Right atrium auricular region (tissue), 2 donors: ENCODE results near the gene SWT1. TPM values are rescaled to one million over a fixed set of nuclear protein-coding genes. Genes with fewer than 3 reads are reported as not detected.

Source experiments
- DNase-seq: peaks from one replicate; pipeline ENCODE4 v3.0.0-alpha.2; 2019; ENCODE audit warnings: low spot score
- H3K27ac ChIP-seq, 2 donors: fragments of 200-600 bp; sonication (generic); 1 replicate in 1 of 2; 2 replicates in 1 of 2; pipeline ENCODE4 v1.5.1; 2016 to 2019
- H3K27me3 ChIP-seq, 2 donors: fragments of 200-600 bp; sonication (generic); one replicate each; pipeline versions ENCODE4 v1.5.1 to v1.6.0; 2017 to 2019
- H3K36me3 ChIP-seq: fragments of 200-600 bp; sonication (generic); one replicate; pipeline ENCODE4 v1.5.1; 2016
- H3K4me1 ChIP-seq, 2 donors: fragments of 200-600 bp; sonication (generic); one replicate each; pipeline versions ENCODE4 v1.5.1 to v1.6.0; 2017 to 2019
- H3K4me3 ChIP-seq, 2 donors: fragments of 200-600 bp; sonication (generic); 1 replicate in 1 of 2; 2 replicates in 1 of 2; pipeline ENCODE4 v1.5.1; 2017 to 2019; ENCODE audit warnings: mild to moderate bottlenecking in 1 of 2, moderate library complexity in 1 of 2
- H3K9me3 ChIP-seq, 2 donors: fragments of 200-600 bp; sonication (generic); one replicate each; pipeline ENCODE4 v1.5.1; 2019
- total RNA-seq, 2 donors: library from RNA; depleted of rRNA; stranded (reverse); fragments of >200 nt; gene quantifications; one replicate each; pipeline ENCODE4 v1.1.0, GENCODE V29; 2016
- TF ChIP-seq, protein P1 (sequence below), 2 donors: fragments of 200-600 bp; sonication (generic); IDR thresholded peaks; one replicate each; pipeline ENCODE4 v1.5.1; 2019; ENCODE audit warnings: antibody characterized with exemption in 2 of 2

SWT1 gene
- total RNA-seq, 2 donors from 2014 or later = 4.9 to 6.2 TPM

DNA sequence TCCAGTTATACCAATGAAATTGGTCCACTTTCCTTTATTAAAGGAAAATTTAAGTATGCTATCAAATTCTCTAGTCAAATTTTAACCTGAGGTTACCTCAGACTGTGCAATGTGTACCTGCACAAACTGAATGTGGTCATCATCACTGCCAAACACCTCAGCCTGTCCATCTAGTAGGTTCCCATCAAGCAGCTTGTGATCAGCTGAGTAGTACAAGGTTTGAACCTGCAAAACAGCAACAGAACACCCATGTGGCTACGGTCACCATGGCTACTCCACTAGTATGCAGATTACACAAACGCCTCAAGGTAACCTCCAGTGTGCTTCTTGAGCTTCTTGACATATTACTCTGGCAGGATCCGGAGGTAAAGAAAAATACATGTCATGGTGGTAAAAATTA, 148.5 kb downstream of the SWT1 start:
- Histone ChIP-seq H3K27ac (no peak overlapping the region), H3K9me3 (no peaks in the 10 kb centered on the region), H3K27me3 (no peaks in the 10 kb centered on the region), H3K4me1 (peaks cover 0 to 12% of the 10 kb centered on the region in 2 donors), H3K4me3 (no peak overlapping the region), H3K36me3 (peaks cover 83% of the 10 kb centered on the region)
- TF ChIP-seq, protein P1, sequence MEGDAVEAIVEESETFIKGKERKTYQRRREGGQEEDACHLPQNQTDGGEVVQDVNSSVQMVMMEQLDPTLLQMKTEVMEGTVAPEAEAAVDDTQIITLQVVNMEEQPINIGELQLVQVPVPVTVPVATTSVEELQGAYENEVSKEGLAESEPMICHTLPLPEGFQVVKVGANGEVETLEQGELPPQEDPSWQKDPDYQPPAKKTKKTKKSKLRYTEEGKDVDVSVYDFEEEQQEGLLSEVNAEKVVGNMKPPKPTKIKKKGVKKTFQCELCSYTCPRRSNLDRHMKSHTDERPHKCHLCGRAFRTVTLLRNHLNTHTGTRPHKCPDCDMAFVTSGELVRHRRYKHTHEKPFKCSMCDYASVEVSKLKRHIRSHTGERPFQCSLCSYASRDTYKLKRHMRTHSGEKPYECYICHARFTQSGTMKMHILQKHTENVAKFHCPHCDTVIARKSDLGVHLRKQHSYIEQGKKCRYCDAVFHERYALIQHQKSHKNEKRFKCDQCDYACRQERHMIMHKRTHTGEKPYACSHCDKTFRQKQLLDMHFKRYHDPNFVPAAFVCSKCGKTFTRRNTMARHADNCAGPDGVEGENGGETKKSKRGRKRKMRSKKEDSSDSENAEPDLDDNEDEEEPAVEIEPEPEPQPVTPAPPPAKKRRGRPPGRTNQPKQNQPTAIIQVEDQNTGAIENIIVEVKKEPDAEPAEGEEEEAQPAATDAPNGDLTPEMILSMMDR (IDR thresholded peaks at IDR 0.05) = no peak
- DNase-seq = no peak

DNA sequence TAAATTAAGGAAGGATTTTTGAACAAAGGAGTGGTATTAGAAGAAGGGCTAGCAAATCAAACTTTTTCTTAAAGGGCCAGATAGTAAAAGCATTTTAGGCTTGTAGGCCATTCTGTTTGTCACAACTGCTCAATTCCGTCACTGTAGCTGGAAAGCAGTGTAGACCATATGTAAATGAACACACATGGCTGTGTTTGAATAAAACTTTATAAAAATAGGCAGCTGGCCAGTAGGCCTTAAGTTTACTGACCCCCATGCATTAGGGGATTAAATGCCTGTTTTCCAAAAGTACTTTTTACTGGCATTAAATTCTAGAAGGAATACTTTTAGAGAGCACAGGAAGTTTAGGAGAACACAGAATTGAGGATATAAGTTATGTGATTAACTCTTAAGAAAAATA, 151.2 kb downstream of the SWT1 start:
- H3K27ac ChIP-seq = no peak overlapping the region
- DNase-seq = no peak
- no peaks in the 10 kb centered on the region for H3K9me3 ChIP-seq
- peaks cover 69% of the 10 kb centered on the region for H3K36me3 ChIP-seq
- TF ChIP-seq, protein P1 (IDR thresholded peaks at IDR 0.05) = no peak
- H3K4me1 ChIP-seq = peaks cover 0 to 32% of the 10 kb centered on the region in 2 donors
- no peaks in the 10 kb centered on the region for H3K27me3 ChIP-seq
- no peak overlapping the region for H3K4me3 ChIP-seq

DNA sequence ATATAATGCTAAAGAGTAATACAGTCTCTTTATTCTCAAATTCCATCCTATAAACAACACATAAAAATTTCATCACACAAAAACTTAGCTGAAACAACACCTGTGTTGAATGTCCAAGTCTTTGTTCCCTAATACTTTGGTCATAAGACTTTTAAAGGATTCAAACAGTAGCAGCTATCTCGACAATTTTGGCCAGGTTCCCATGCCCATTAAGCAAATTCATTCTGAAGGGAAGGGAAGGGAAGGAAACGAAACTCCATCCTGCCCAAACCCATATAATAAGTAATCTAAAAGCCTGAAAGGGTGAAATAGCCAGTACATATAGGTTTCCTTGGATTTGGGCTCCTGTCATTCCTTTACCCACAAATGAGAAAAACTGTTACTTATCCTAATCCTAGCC, 152.6 kb downstream of the SWT1 start:
- Histone ChIP-seq H3K4me3 (no peak overlapping the region), H3K27ac (no peak overlapping the region), H3K27me3 (no peaks in the 10 kb centered on the region), H3K4me1 (peaks cover 0 to 47% of the 10 kb centered on the region in 2 donors), H3K9me3 (no peaks in the 10 kb centered on the region), H3K36me3 (peaks cover 55% of the 10 kb centered on the region)
- DNase-seq = no peak
- TF ChIP-seq, protein P1 (IDR thresholded peaks at IDR 0.05) = no peak

DNA sequence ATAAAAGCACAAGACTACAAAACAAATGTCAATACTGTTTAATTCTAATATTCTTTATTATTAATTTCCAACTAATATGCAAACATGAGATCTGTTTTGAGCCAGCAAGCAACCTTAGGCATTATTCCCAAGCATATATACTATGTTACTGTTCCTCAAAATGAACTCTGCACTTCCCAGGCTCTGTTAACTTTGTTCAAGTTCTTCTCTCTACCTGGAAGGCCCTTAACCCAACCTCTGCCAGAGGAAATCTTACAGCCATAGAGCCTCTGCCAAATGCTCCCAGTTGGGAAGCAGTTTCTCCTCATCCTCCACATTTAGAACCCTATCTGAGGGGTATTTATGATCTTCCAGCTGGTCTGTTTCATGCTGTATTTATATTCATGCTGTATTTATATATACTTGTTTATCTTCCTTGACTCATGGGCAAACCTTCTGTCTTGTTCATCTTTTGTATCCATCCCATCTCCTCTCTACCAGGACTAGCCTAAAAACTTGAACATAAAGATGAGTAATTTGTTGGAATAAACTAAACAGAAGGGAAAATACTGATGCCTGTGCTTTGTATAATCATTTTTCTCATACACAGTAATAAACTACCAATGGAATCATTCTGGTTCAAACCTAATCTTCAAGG, 154.7 kb downstream of the SWT1 start:
- Histone ChIP-seq H3K4me3 (no peak overlapping the region), H3K27me3 (no peaks in the 10 kb centered on the region), H3K4me1 (peaks cover 0 to 60% of the 10 kb centered on the region in 2 donors), H3K9me3 (no peaks in the 10 kb centered on the region), H3K36me3 (peaks cover 35% of the 10 kb centered on the region), H3K27ac (no peak overlapping the region)
- TF ChIP-seq, protein P1 (IDR thresholded peaks at IDR 0.05) = no peak
- DNase-seq = no peak

DNA sequence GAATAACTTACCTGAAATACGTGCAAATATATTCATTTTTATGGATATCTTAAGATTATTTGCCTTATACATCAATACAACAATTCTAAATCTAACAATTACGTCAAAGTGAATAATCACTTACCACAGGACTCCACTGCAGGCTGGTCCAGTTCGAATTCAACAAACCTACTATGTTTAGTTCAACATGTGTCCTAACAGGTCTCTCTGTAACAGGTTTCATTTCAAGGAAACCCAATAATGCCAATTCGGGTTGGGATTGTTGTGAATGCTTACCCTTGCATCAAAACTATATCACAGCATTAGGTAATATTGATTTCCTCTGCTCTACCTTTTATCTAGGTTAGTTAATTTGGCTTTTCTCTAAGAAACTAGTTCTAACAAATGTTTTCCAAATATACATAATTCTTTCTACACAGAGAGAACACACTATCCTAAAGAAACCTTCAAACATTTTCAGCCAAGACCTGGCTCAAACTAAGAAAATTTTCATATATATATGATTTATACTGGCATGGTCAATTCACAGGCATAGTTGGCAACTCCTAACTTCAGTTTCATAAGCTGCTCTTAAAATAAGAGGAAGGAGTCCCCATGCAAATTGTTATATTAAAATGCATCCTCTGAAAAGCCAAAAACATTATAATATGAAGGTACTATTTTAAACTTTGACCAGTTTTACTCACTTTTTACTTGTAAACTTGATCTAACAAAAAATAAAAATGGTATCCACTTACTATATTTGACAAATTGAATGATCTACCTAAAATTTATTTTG, 155.6 kb downstream of the SWT1 start:
- DNase-seq = no peak
- Histone ChIP-seq H3K27ac (no peak overlapping the region), H3K4me1 (peaks cover 0 to 61% of the 10 kb centered on the region in 2 donors), H3K36me3 (peaks cover 26% of the 10 kb centered on the region), H3K9me3 (no peaks in the 10 kb centered on the region), H3K27me3 (no peaks in the 10 kb centered on the region), H3K4me3 (no peak overlapping the region)
- TF ChIP-seq, protein P1 (IDR thresholded peaks at IDR 0.05) = no peak
